COLO668 (cell line): ENCODE measurements around the gene COMMD10.
"Not testable (repeated sequence)": the region's sequence is repeated elsewhere in the genome, so short reads cannot be mapped to it uniquely, and the experiment has no call there.

ENCODE experiments used
- DNase-seq: peaks from one replicate; lab custom pipeline; 2025; ENCODE audit not compliant: unreplicated experiment; lab: John Stamatoyannopoulos, UW

Gene COMMD10

GRCh38 chr5:116084871-116085715, at the start of gene COMMD10:
Gene COMMD10, plus strand, starts transcription at chr5:116085025.
- peak; percentile 79 for DNase-seq

- no peak for DNase-seq
These were observed 49.7 kb upstream of the COMMD10 start for GRCh38 chr5:116035123-116035522.

DNA sequence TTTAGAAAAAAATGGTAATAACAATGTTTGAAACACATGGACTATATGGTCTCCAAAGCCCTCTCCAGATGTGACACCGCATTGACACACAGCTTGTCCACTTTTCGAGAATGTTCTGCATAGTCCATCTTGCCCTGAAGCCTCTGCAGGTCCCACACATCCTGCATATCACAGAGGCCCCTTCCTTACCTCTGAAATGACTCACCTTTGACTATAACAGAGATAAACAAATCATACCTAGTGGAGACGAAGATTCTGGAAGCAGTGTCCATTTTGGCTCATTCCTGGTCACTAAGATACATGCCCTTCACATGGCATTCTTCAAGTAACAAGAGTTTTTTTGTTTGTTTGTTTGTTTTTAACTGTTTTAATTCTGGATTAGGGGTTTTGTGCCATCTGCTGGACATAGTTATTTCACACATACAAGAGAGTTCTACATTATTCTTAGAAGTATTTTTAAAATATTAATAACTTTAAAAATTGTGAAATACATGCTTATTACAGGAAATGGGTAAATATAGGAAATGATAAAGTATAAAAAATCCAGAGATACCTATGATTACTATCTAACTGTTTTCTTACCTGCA, 47.5 kb upstream of the COMMD10 start:
- DNase-seq, result no peak

DNA sequence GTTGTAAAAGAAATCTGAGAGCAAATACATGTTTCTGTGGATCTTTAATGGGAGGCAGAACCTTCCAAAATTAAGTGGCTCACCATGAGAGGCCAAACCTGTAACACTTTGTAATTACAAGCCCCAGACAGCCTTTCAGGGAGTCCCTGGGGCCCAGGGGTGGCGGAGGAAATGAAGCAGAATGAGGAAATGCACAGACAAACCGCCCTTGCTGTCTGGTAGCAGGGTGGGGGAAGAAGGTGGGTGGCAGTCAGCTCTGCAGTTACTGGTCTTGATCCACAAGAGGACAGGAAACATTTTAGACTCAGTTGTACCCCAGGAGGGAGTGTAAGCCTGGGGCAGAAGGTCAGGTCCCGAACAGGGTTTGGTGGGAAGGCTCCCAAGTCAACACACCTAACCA, 46.0 kb upstream of the COMMD10 start:
- no peak for DNase-seq

DNA sequence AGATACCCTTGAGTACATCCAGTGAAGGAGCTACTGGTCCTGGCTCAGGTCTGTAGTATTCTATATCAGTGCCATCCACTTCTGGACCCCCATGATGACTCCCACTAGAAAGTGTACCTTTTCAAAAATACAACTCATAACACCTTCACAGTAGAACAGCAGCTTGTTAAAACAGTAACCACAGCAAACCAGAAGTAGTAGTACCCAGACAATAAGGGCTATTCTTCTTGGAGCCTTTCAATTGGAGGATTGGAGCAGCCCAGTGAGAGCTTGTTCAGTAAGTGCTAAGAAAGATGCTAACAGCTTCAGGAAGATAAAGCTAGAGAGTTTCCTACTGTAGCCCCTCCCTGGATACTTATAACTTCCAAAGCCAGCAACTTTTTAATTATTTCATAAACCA, 42.5 kb upstream of the COMMD10 start:
- DNase-seq, result no peak

DNA sequence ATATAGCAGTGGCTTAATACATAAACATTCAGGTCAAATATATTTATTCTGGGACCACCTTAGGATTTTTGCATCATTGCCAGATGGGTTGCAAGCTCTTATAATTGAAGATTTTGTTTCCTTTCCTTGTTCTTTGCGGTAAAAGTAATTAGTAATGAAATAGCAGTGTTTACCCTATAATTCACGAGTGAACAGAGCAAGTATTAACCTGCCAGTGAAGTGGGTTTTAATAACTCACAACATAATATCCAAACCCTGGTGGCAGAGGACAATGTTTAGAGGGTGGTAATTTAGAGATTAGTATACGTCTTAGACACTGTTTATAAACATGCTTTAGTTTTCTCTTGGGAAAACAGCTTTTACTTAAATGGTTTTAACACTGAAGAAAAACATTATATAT, 40.8 kb upstream of the COMMD10 start:
- DNase-seq, result no peak

GRCh38 chr5:116045821-116046220, 39.0 kb upstream of the COMMD10 start:
- DNase-seq, result no peak

DNA sequence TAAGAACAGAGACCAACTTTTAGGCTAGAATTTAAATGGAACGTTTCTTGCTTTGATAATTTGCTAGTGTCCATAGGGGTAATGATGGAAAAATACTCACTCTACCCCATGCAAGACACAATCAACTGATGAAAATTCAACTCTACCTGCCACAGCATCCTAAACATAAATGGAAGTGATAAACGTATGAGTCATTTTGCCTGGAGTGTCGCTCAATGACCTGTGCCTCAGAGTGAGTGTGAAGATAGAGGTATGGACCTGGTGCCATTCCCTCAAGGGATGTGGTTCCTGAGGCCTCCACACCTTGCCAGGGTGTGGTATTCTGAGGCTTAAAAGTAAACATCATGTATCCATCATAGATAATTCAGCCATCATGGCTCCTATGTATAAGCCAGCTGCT, 38.6 kb upstream of the COMMD10 start:
- DNase-seq, result no peak

- DNase-seq, result no peak
These were observed 38.0 kb upstream of the COMMD10 start for GRCh38 chr5:116046823-116047222.

- DNase-seq, result no peak
These were observed 26.4 kb upstream of the COMMD10 start for GRCh38 chr5:116058346-116058936.

GRCh38 chr5:116062352-116062751, 22.5 kb upstream of the COMMD10 start:
- no peak for DNase-seq

DNA sequence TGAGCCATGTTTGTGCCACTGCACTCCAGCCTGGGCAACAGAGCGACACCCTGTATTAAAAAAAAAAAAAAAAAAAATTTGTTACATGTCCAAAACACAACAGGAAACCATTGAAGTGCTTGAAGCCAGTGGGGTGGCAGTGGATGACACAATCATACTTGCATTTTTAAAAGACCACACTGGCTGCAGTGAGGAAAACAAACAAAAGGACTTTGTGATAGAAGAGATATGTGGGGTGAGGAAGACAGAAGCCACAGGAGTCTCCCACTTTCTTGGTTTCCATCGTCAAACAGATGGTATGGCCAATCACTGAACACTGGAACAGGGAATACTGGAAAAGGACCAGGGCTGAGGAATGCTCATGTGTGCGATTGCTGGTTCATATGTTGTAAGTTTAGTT, 20.9 kb upstream of the COMMD10 start:
- no peak for DNase-seq

DNA sequence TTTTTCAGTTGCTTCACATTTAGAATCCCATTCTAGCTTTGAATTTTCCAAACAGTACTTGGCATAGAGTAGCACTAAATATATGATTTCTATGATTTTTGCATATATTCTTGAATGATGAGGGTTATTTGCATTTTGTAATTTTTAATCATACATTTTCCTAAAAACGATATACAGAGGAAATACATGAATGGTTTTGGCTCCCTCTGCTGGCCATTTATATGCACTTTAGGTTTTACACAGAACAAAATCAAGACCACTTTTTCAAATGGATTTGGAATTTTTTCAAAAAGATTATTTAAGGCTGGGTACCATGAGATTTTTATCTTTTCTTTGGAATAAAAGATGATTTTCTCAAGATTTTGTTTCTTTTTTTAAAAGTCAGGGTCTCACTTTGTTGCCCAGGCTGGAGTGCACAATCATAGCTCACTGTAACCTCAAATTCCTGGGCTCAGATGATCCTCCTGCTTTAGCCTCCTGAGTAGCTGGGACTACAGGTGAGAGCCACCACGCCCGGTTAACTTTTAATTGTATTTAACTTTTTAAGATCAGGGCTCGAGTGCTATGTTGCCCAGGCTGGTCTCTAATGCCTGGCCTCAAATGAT, 16.7 kb upstream of the COMMD10 start:
- DNase-seq, result peak; percentile 2

- DNase-seq, result no peak
These were observed 13.6 kb upstream of the COMMD10 start for GRCh38 chr5:116071211-116071610.

- no peak for DNase-seq
These were observed 9.5 kb upstream of the COMMD10 start for GRCh38 chr5:116075191-116075831.

GRCh38 chr5:116076496-116076895, 8.3 kb upstream of the COMMD10 start:
- DNase-seq, result no peak

GRCh38 chr5:116078199-116078598, 6.6 kb upstream of the COMMD10 start:
- DNase-seq, result no peak

DNA sequence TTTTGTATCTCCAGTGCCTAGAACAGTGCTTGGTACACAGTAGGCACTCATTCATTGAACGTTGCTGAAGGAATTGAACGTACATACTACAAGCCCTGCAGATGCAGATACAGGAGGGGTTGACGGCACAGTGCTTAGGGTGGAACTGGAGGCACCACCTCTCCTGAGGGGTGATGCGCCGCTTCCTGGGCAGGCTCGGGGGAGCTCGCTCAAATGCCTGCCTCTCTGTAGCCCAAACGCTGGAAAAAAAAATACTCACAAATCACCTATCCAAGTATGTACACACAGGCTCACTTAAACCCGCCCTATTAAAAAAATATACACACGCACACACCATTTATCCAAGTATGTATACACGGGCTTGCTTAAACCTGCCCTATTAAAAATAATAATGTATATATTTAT, 536 bp upstream of the COMMD10 start:
- peak; percentile 2 for DNase-seq

GRCh38 chr5:116086309-116086708, 1.5 kb downstream of the COMMD10 start:
- not testable (repeated sequence) for DNase-seq

DNA sequence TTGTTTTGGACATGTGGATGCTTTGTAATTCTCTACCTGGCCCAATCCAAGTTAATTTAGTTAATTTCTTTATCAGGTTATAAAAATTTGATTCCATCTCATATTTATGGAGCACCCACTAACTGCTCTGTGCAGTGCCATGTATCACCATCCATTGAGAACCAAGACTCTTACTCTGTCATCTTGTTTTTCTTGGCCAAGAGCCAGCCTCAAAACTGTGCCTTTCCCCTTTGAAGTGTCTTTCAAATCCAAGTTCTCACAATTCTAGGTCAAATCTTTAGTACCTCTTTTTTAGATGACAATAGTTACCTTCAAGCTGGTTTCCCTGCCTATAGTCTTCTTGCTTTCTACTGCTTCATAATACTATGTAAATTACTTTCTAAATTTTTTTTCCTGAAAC, 3.2 kb downstream of the COMMD10 start:
- no peak for DNase-seq

DNA sequence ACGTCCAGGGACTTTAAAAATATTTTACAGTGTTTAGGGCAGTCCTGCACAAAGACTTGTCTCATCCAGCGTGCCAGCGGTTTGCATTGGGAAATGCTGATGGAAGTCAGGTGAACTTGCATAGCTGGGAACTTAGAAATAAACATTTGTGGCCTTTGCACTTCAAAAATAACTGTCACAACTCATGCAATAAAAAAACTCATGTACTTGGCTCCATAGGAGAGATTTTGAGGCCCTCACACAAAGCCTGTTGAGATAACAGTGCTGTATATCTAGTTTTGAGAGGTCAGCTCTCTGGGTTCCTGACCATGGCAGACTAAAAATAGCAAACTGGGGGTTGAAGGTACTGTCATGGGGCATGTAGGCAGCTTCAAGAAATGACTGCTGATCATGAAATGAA, 5.5 kb downstream of the COMMD10 start:
- no peak for DNase-seq
